GDM1 (cell line): ENCODE measurements around the gene CLIC3.

Experiments used
- DNase-seq: peaks from one replicate; lab custom pipeline; 2025; lab: John Stamatoyannopoulos, UW

Gene CLIC3

GRCh38 chr9:136980669-136981478 is 15.5 kb downstream of the CLIC3 start:
- no peak for DNase-seq

- no peak for DNase-seq
These were observed 16.4 kb downstream of the CLIC3 start for GRCh38 chr9:136979769-136980587.

- DNase-seq: no peak
These were observed 17.4 kb downstream of the CLIC3 start for GRCh38 chr9:136978865-136979544.

- no peak for DNase-seq
These were observed 18.1 kb downstream of the CLIC3 start for GRCh38 chr9:136978073-136978864.

GRCh38 chr9:136977649-136978072 is 18.7 kb downstream of the CLIC3 start:
- no peak for DNase-seq

- DNase-seq: no peak
These were observed 19.1 kb downstream of the CLIC3 start, which contains the start of gene PTGDS for GRCh38 chr9:136977223-136977622. PTGDS (plus strand) TSS chr9:136977504; CDS start chr9:136977579, 75 bp downstream.

GRCh38 chr9:136975644-136976043 is 20.7 kb downstream of the CLIC3 start:
- DNase-seq: no peak

GRCh38 chr9:136974817-136975535 is 21.4 kb downstream of the CLIC3 start:
- DNase-seq: no peak

GRCh38 chr9:136973618-136974617 is 22.4 kb downstream of the CLIC3 start:
- DNase-seq: no peak

GRCh38 chr9:136972743-136973142 is 23.6 kb downstream of the CLIC3 start:
- DNase-seq: no peak

GRCh38 chr9:136972335-136972734 is 24.0 kb downstream of the CLIC3 start:
- DNase-seq: no peak

GRCh38 chr9:136971746-136972145 is 24.6 kb downstream of the CLIC3 start:
- DNase-seq: no peak

GRCh38 chr9:136970361-136970760 is 26.0 kb downstream of the CLIC3 start:
- DNase-seq: no peak

- no peak for DNase-seq
These were observed 26.6 kb downstream of the CLIC3 start for GRCh38 chr9:136969774-136970173.

- DNase-seq: no peak
These were observed 27.2 kb downstream of the CLIC3 start for GRCh38 chr9:136969150-136969549.

GRCh38 chr9:136968333-136969127 is 27.8 kb downstream of the CLIC3 start:
- no peak for DNase-seq

- DNase-seq: no peak
These were observed 30.4 kb downstream of the CLIC3 start for GRCh38 chr9:136965771-136966484.

- DNase-seq: no peak
These were observed 31.4 kb downstream of the CLIC3 start for GRCh38 chr9:136964833-136965422.
